H9 (cell line): ENCODE measurements around the gene AMMECR1. TPM values are rescaled to one million over a fixed set of nuclear protein-coding genes. Genes with fewer than 3 reads are reported as not detected.

Experiments
- DNase-seq: peaks from one replicate; pipeline ENCODE4 v3.0.0-alpha.2; 2017
- H2AFZ ChIP-seq: one replicate; pipeline ENCODE4 v1.6.1; 2013; ENCODE audit warnings: mild to moderate bottlenecking, low read length, control low read depth, moderate library complexity
- H2AK5ac ChIP-seq: 2 replicates; pipeline ENCODE4 v1.6.1; 2013; ENCODE audit warnings: low read length, control low read depth, mixed read lengths; ENCODE audit not compliant: insufficient read length
- H2BK120ac ChIP-seq: one replicate; pipeline ENCODE4 v1.6.1; 2013; ENCODE audit warnings: low read depth, mild to moderate bottlenecking, low read length, control low read depth, inconsistent platforms; ENCODE audit not compliant: poor library complexity, severe bottlenecking
- H2BK12ac ChIP-seq: 2 replicates; pipeline ENCODE4 v1.6.1; 2013; ENCODE audit warnings: low read length, control low read depth, mixed read lengths, low read depth; ENCODE audit not compliant: insufficient read length
- H2BK15ac ChIP-seq: 2 replicates; pipeline ENCODE4 v1.6.1; 2013; ENCODE audit warnings: low read depth, low read length, control low read depth
- H2BK20ac ChIP-seq: one replicate; pipeline ENCODE4 v1.6.1; 2013; ENCODE audit warnings: low read depth, mild to moderate bottlenecking, low read length, control low read depth, inconsistent platforms; ENCODE audit not compliant: poor library complexity, severe bottlenecking
- H2BK5ac ChIP-seq: 2 replicates; pipeline ENCODE4 v1.6.1; 2013; ENCODE audit warnings: low read length, control low read depth, mixed read lengths; ENCODE audit not compliant: insufficient read length
- H3K14ac ChIP-seq: 2 replicates; pipeline ENCODE4 v1.6.1; 2013; ENCODE audit warnings: low read length, control low read depth; ENCODE audit not compliant: insufficient read depth
- H3K18ac ChIP-seq: 2 replicates; pipeline ENCODE4 v1.6.1; 2013; ENCODE audit warnings: low read depth, mild to moderate bottlenecking, mixed read lengths, low read length, control low read depth; ENCODE audit not compliant: insufficient read length
- H3K23ac ChIP-seq: 2 replicates; pipeline ENCODE4 v1.6.1; 2013; ENCODE audit warnings: low read length, control low read depth, mixed read lengths, low read depth; ENCODE audit not compliant: insufficient read length
- H3K23me2 ChIP-seq: 2 replicates; pipeline ENCODE4 v1.6.1; 2013; ENCODE audit warnings: low read depth, mild to moderate bottlenecking, mixed read lengths, low read length, control low read depth; ENCODE audit not compliant: insufficient read length, poor library complexity, severe bottlenecking
- H3K27ac ChIP-seq: 2 replicates; pipeline ENCODE4 v1.5.1; 2013; ENCODE audit warnings: low read length, control low read depth, mixed read lengths, low read depth; ENCODE audit not compliant: insufficient read length
- H3K27me3 ChIP-seq: 2 replicates; pipeline ENCODE4 v1.6.1; 2013; ENCODE audit warnings: low read length, control low read depth, inconsistent platforms; ENCODE audit not compliant: insufficient read depth
- H3K4ac ChIP-seq: 2 replicates; pipeline ENCODE4 v1.6.1; 2013; ENCODE audit warnings: low read depth, mild to moderate bottlenecking, control low read depth, inconsistent platforms, low read length, moderate library complexity
- H3K4me1 ChIP-seq: 2 replicates; pipeline ENCODE4 v1.6.1; 2013; ENCODE audit warnings: low read length, control low read depth, inconsistent platforms; ENCODE audit not compliant: insufficient read depth
- H3K4me2 ChIP-seq: 2 replicates; pipeline ENCODE4 v1.6.1; 2013; ENCODE audit warnings: low read length, control low read depth, mixed read lengths; ENCODE audit not compliant: insufficient read length, insufficient read depth
- H3K56ac ChIP-seq: 2 replicates; pipeline ENCODE4 v1.6.1; 2013; ENCODE audit warnings: low read depth, mild to moderate bottlenecking, mixed read lengths, low read length, control low read depth; ENCODE audit not compliant: insufficient read length
- H3K79me1 ChIP-seq: 2 replicates; pipeline ENCODE4 v1.6.1; 2013; ENCODE audit warnings: low read depth, mild to moderate bottlenecking, moderate library complexity, low read length, control low read depth, inconsistent platforms; ENCODE audit not compliant: insufficient read depth, poor library complexity, severe bottlenecking
- H3K79me2 ChIP-seq: 2 replicates; pipeline ENCODE4 v1.6.1; 2013; ENCODE audit warnings: low read length, control low read depth, inconsistent platforms; ENCODE audit not compliant: insufficient read depth
- H3K9ac ChIP-seq: 2 replicates; pipeline ENCODE4 v1.6.1; 2013; ENCODE audit warnings: low read length, control low read depth, mixed read lengths; ENCODE audit not compliant: insufficient read length; ENCODE audit errors: extremely low read depth
- H3K9me3 ChIP-seq: one replicate; pipeline ENCODE4 v1.6.1; 2013; ENCODE audit warnings: low read depth, low read length, inconsistent platforms; ENCODE audit not compliant: control insufficient read depth
- H3T11ph ChIP-seq: one replicate; pipeline ENCODE4 v1.6.1; 2013; ENCODE audit warnings: mild to moderate bottlenecking, low read length, control low read depth, inconsistent platforms
- H4K20me1 ChIP-seq: one replicate; pipeline ENCODE4 v1.6.1; 2013; ENCODE audit not compliant: control insufficient read depth, insufficient read length, insufficient read depth
- H4K5ac ChIP-seq: 2 replicates; pipeline ENCODE4 v1.6.1; 2013; ENCODE audit warnings: low read depth, mild to moderate bottlenecking, mixed read lengths, low read length, control low read depth; ENCODE audit not compliant: insufficient read length
- H4K8ac ChIP-seq: replicated peaks from 2 replicates; pipeline ENCODE4 v1.6.1; 2013; ENCODE audit warnings: low read length, control low read depth, mixed read lengths, low read depth; ENCODE audit not compliant: insufficient read length
- H4K91ac ChIP-seq: 2 replicates; pipeline ENCODE4 v1.6.1; 2013; ENCODE audit warnings: low read depth, mild to moderate bottlenecking, moderate library complexity, mixed read lengths, low read length, control low read depth; ENCODE audit not compliant: insufficient read length
- H3K27ac Mint-ChIP-seq, 3 experiments: 2 replicates in 2 of 3; 3 replicates in 1 of 3; pipeline ENCODE4 v1.8.0; 2020 to 2021; ENCODE audit warnings: mixed read lengths in 3 of 3, mild to moderate bottlenecking in 1 of 3, moderate library complexity in 1 of 3
- H3K27me3 Mint-ChIP-seq: 2 replicates; pipeline ENCODE4 v1.8.0; 2021; ENCODE audit warnings: low read depth, mild to moderate bottlenecking, moderate library complexity, mixed read lengths
- H3K36me3 Mint-ChIP-seq, 3 experiments: 2 replicates in 2 of 3; 3 replicates in 1 of 3; pipeline ENCODE4 v1.8.0; 2020 to 2021; ENCODE audit warnings: low read depth in 3 of 3, mixed read lengths in 3 of 3; ENCODE audit not compliant: insufficient read depth in 1 of 3
- H3K4me1 Mint-ChIP-seq, 2 experiments: 2 replicates each; pipeline ENCODE4 v1.8.0; 2020; ENCODE audit warnings: mixed read lengths in 2 of 2
- H3K4me3 Mint-ChIP-seq, 2 experiments: 2 replicates in 1 of 2; 3 replicates in 1 of 2; pipeline ENCODE4 v1.8.0; 2020 to 2021; ENCODE audit warnings: mild to moderate bottlenecking in 2 of 2, mixed read lengths in 2 of 2, moderate library complexity in 1 of 2
- H3K9me3 Mint-ChIP-seq, 2 experiments: 2 replicates in 1 of 2; 3 replicates in 1 of 2; pipeline ENCODE4 v1.8.0; 2020; ENCODE audit warnings: mild to moderate bottlenecking in 2 of 2, mixed read lengths in 2 of 2, moderate library complexity in 1 of 2
- WGBS: extraction: QIAGEN DNeasy Blood & Tissue Kit; methylation state at CpG from one replicate; pipeline ENCODE4 v1.1.7; 2013; ENCODE audit warnings: missing lambda C conversion rate, low lambda C conversion rate, mixed read lengths; ENCODE audit not compliant: insufficient read length; ENCODE audit errors: extremely low coverage; 5-methylcytosine and 5-hydroxymethylcytosine counted together
- total RNA-seq: library from RNA; stranded (reverse); gene quantifications from 2 replicates; pipeline ENCODE4 v1.2.1, GENCODE V29; 2021
- TF ChIP-seq, protein P1 (sequence below): fragments of 200-600 bp; sonication (generic); conservative IDR thresholded peaks from 3 replicates; pipeline ENCODE4 v1.8.0; 2021; ENCODE audit warnings: antibody characterized with exemption, mild to moderate bottlenecking

AMMECR1 gene
- total RNA-seq, 1 experiment from 2014 or later, result 28.5 TPM

DNA sequence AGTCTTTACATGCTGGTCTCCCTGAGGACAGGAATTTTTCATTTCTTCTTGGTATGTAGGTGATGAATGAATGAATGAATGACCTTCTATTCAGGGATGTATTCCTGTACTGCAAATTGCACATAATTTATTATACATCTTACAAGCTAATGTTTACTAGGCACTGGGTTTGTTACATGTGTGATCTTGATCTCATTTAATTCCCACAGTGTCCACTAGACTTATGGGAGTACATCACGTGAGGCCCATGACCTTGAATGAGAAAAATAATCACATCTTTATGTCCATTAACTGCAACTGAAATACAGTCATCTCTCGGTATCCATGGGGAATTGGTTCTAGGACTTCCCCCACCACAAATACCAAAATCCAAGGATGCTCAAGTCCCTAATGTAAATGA lies 164.6 kb downstream of the AMMECR1 start:
- Histone ChIP-seq H4K91ac (no peak overlapping the region), H3K23me2 (no peaks in the 10 kb centered on the region), H3T11ph (no peak overlapping the region), H3K14ac (no peak overlapping the region), H2BK12ac (no peak overlapping the region), H3K56ac (no peak overlapping the region), H3K23ac (no peak overlapping the region), H2AFZ (no peak overlapping the region), H4K20me1 (no peaks in the 10 kb centered on the region), H3K4me1 (no peaks in the 10 kb centered on the region), H3K27ac (no peak overlapping the region), H3K9me3 (no peaks in the 10 kb centered on the region), H3K27me3 (no peaks in the 10 kb centered on the region), H4K5ac (no peak overlapping the region), H2BK15ac (no peak overlapping the region), H3K79me1 (no peaks in the 10 kb centered on the region), H2BK5ac (no peak overlapping the region), H3K4ac (no peak overlapping the region), H4K8ac (no peak overlapping the region), H2BK120ac (no peak overlapping the region), H3K9ac (no peak overlapping the region), H2AK5ac (no peak overlapping the region), H3K79me2 (no peaks in the 10 kb centered on the region), H3K4me2 (no peak overlapping the region), H2BK20ac (no peak overlapping the region), H3K18ac (no peak overlapping the region)
- Mint-ChIP-seq H3K27ac (no peak overlapping the region), H3K27me3 (no peaks in the 10 kb centered on the region), H3K4me1 (no peaks in the 10 kb centered on the region), H3K4me3 (no peak overlapping the region), H3K36me3 (peaks cover 0 to 2% (median 0%) of the 10 kb centered on the region in 3 experiments; a peak in 1 of 7 replicates), H3K9me3 (no peaks in the 10 kb centered on the region)
- TF ChIP-seq, protein P1, sequence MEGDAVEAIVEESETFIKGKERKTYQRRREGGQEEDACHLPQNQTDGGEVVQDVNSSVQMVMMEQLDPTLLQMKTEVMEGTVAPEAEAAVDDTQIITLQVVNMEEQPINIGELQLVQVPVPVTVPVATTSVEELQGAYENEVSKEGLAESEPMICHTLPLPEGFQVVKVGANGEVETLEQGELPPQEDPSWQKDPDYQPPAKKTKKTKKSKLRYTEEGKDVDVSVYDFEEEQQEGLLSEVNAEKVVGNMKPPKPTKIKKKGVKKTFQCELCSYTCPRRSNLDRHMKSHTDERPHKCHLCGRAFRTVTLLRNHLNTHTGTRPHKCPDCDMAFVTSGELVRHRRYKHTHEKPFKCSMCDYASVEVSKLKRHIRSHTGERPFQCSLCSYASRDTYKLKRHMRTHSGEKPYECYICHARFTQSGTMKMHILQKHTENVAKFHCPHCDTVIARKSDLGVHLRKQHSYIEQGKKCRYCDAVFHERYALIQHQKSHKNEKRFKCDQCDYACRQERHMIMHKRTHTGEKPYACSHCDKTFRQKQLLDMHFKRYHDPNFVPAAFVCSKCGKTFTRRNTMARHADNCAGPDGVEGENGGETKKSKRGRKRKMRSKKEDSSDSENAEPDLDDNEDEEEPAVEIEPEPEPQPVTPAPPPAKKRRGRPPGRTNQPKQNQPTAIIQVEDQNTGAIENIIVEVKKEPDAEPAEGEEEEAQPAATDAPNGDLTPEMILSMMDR, result no peak
- no CpG with 5 or more reads among the region's 2 CpGs for WGBS
- no peak for DNase-seq
